GM12891 (cell line): ENCODE results near the gene SIGLEC9.

ENCODE experiments used
- PAX5 ChIP-seq: IDR thresholded peaks from 2 replicates; pipeline ENCODE4 v1.6.1; 2011; ENCODE audit warnings: low read length, moderate library complexity, mild to moderate bottlenecking; ENCODE audit not compliant: insufficient read depth, severe bottlenecking
- POLR2A ChIP-seq: IDR thresholded peaks from 2 replicates; pipeline ENCODE4 v1.6.1; 2011; ENCODE audit warnings: low read depth, low read length, control low read depth
- POLR2AphosphoS5 ChIP-seq: IDR thresholded peaks from 2 replicates; pipeline ENCODE4 v1.6.1; 2011; ENCODE audit warnings: low read depth, low read length, control low read depth
- POU2F2 ChIP-seq: IDR thresholded peaks from 2 replicates; pipeline ENCODE4 v1.6.1; 2011; ENCODE audit warnings: low read depth, mild to moderate bottlenecking, control low read depth, low read length, moderate library complexity
- SPI1 ChIP-seq: IDR thresholded peaks from 2 replicates; pipeline ENCODE4 v1.6.1; 2011; ENCODE audit warnings: low read depth, low read length, control low read depth
- TAF1 ChIP-seq: IDR thresholded peaks from 2 replicates; pipeline ENCODE4 v1.6.1; 2011; ENCODE audit warnings: low read depth, low read length, control low read depth

- no peak for TF ChIP-seq POLR2A
- TF ChIP-seq POLR2AphosphoS5, result no peak
- no peak for TF ChIP-seq TAF1
- no peak for TF ChIP-seq POU2F2
- no peak for TF ChIP-seq SPI1
- no peak for TF ChIP-seq PAX5
Measured at GRCh38 chr19:51158474-51159129, 33.9 kb downstream of the SIGLEC9 start.
